Lower lobe of right lung (tissue), 2 donors: ENCODE data around the gene TPRG1L. TPM values are rescaled to one million over a fixed set of nuclear protein-coding genes. Genes with fewer than 3 reads are reported as not detected.

Experiments
- ATAC-seq, 2 donors: fragments of 200-7000 bp; cut with Tn5 transposase; one replicate each; pipeline ENCODE4 v1.9.1; 2020 to 2022; ENCODE audit warnings: mild to moderate bottlenecking in 2 of 2, moderate library complexity in 2 of 2
- DNase-seq: peaks from one replicate; pipeline ENCODE4 v3.0.0-alpha.2; 2020
- H3K27ac ChIP-seq: fragments of 200-600 bp; one replicate; pipeline ENCODE4 v1.8.0; 2022
- H3K27me3 ChIP-seq: fragments of 200-600 bp; one replicate; pipeline ENCODE4 v1.8.0; 2022; ENCODE audit warnings: low read depth
- H3K36me3 ChIP-seq: fragments of 200-600 bp; one replicate; pipeline ENCODE4 v1.8.0; 2022; ENCODE audit warnings: mild to moderate bottlenecking
- H3K4me1 ChIP-seq: fragments of 200-600 bp; one replicate; pipeline ENCODE4 v1.8.0; 2022
- H3K4me3 ChIP-seq: fragments of 200-600 bp; one replicate; pipeline ENCODE4 v1.8.0; 2022; ENCODE audit warnings: mild to moderate bottlenecking
- H3K9me3 ChIP-seq: fragments of 200-600 bp; one replicate; pipeline ENCODE4 v1.8.0; 2022
- intact Hi-C: fragments of 100-400 bp; cut with DNase I; formaldehyde crosslinking; loops from one replicate; pipeline ENCODE4 v1.11.0; 2022
- total RNA-seq: library from RNA; stranded (reverse); fragmentation: NEBNext Ultra II Directional; extraction: Animal tissue kit (Norgen Biotek cat#: 25700); gene quantifications from one replicate; pipeline ENCODE4 v1.2.1, GENCODE V29; 2021
- TF ChIP-seq, protein P1 (sequence below): fragments of 200-600 bp; IDR thresholded peaks from one replicate; pipeline ENCODE4 v1.8.0; 2022; ENCODE audit warnings: antibody characterized with exemption, mild to moderate bottlenecking
- donor health status: DM: no; HTN: yes; CAD: no; lungs with severe emphysema.

The TPRG1L gene
- total RNA-seq, 1 donor from 2014 or later, result 46.1 TPM

DNA sequence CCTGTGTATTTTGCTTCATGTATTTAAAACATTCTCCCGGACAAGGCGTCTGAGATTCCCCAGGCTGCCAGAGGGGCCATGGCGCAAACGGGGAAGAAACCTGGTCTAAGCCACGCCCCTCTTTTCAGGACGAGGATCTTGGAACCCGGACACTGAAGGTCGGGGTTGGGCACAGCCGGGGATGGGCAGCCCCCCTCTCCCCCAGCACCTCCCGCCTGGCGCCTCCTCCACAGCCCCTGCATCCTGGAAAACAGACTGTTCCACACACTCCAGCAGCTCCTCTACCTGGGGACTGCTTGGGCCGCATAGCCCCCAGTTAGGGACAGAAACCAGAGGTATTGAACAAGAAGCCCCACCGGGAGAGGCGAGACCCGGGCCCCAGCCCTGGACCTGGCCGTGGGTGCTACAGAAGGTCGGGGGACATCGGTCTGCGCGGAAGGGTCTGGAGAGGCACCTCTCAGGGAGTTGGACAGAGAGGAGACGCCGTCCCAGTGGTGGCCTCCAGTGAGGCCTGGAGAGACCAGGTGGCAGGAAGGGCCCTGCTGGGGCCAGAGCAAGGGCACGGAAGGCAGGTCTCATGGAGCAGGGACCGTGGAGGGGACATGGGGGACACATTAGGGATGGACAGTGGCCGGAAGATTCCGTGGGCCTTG lies 32.9 kb downstream of the TPRG1L start:
- peak; percentile 30 for DNase-seq
- intact Hi-C loops, result no loop called here
- peaks cover 4% of the 10 kb centered on the region for H3K4me1 ChIP-seq
- TF ChIP-seq, protein P1, sequence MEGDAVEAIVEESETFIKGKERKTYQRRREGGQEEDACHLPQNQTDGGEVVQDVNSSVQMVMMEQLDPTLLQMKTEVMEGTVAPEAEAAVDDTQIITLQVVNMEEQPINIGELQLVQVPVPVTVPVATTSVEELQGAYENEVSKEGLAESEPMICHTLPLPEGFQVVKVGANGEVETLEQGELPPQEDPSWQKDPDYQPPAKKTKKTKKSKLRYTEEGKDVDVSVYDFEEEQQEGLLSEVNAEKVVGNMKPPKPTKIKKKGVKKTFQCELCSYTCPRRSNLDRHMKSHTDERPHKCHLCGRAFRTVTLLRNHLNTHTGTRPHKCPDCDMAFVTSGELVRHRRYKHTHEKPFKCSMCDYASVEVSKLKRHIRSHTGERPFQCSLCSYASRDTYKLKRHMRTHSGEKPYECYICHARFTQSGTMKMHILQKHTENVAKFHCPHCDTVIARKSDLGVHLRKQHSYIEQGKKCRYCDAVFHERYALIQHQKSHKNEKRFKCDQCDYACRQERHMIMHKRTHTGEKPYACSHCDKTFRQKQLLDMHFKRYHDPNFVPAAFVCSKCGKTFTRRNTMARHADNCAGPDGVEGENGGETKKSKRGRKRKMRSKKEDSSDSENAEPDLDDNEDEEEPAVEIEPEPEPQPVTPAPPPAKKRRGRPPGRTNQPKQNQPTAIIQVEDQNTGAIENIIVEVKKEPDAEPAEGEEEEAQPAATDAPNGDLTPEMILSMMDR, result no peak
- ATAC-seq, result no peak
- no peak overlapping the region for H3K27ac ChIP-seq
- H3K9me3 ChIP-seq, result no peaks in the 10 kb centered on the region
- no peaks in the 10 kb centered on the region for H3K36me3 ChIP-seq
- H3K27me3 ChIP-seq, result peaks cover 40% of the 10 kb centered on the region
- no peak overlapping the region for H3K4me3 ChIP-seq

- H3K4me3 ChIP-seq, result no peak overlapping the region
- H3K36me3 ChIP-seq, result no peaks in the 10 kb centered on the region
- no peaks in the 10 kb centered on the region for H3K9me3 ChIP-seq
- intact Hi-C loops, result no loop called here
- DNase-seq (no peak), ATAC-seq (no peak)
- no peak overlapping the region for H3K27ac ChIP-seq
- H3K4me1 ChIP-seq, result no peaks in the 10 kb centered on the region
- TF ChIP-seq, protein P1, result no peak
- H3K27me3 ChIP-seq, result peaks cover 39% of the 10 kb centered on the region
Observed at GRCh38 chr1:3658231-3658615, 33.4 kb downstream of the TPRG1L start.

GRCh38 chr1:3659093-3659492 lies 34.3 kb downstream of the TPRG1L start:
- no peak overlapping the region for H3K4me3 ChIP-seq
- no peak for DNase-seq
- ATAC-seq, result no peak
- H3K9me3 ChIP-seq, result no peaks in the 10 kb centered on the region
- H3K27ac ChIP-seq, result no peak overlapping the region
- H3K27me3 ChIP-seq, result peaks cover 31% of the 10 kb centered on the region
- intact Hi-C loops, result no loop called here
- no peaks in the 10 kb centered on the region for H3K4me1 ChIP-seq
- no peaks in the 10 kb centered on the region for H3K36me3 ChIP-seq
- TF ChIP-seq, protein P1, result no peak

GRCh38 chr1:3660704-3661103 lies 35.9 kb downstream of the TPRG1L start:
- Histone ChIP-seq H3K4me3 (no peak overlapping the region), H3K36me3 (no peaks in the 10 kb centered on the region), H3K27ac (no peak overlapping the region), H3K9me3 (no peaks in the 10 kb centered on the region), H3K27me3 (peaks cover 20% of the 10 kb centered on the region), H3K4me1 (no peaks in the 10 kb centered on the region)
- DNase-seq, result no peak
- TF ChIP-seq, protein P1, result no peak
- intact Hi-C loops, result no loop called here
- no peak for ATAC-seq

GRCh38 chr1:3661631-3662030 lies 36.8 kb downstream of the TPRG1L start:
- peaks cover 18% of the 10 kb centered on the region for H3K27me3 ChIP-seq
- no peak overlapping the region for H3K4me3 ChIP-seq
- ATAC-seq, result no peak
- DNase-seq, result no peak
- H3K4me1 ChIP-seq, result no peaks in the 10 kb centered on the region
- intact Hi-C loops, result no loop called here
- no peak overlapping the region for H3K27ac ChIP-seq
- TF ChIP-seq, protein P1, result no peak
- no peaks in the 10 kb centered on the region for H3K36me3 ChIP-seq
- H3K9me3 ChIP-seq, result no peaks in the 10 kb centered on the region
